NCI-H2029 (cell line): Measurements from ENCODE around the gene CSMD2.

Experiments
- DNase-seq: peaks from one replicate; lab custom pipeline; 2025; lab: John Stamatoyannopoulos, UW

CSMD2 gene

GRCh38 chr1:33960188-33960895, 204.7 kb downstream of the CSMD2 start:
- DNase-seq: no peak

GRCh38 chr1:33957854-33958253, 207.2 kb downstream of the CSMD2 start:
- no peak for DNase-seq

GRCh38 chr1:33955096-33955495, 209.9 kb downstream of the CSMD2 start:
- no peak for DNase-seq

- DNase-seq: no peak
Observed at GRCh38 chr1:33949570-33949969, 215.5 kb downstream of the CSMD2 start.

GRCh38 chr1:33948291-33948690, 216.7 kb downstream of the CSMD2 start:
- no peak for DNase-seq

- DNase-seq: no peak
Observed at GRCh38 chr1:33946836-33947235, 218.2 kb downstream of the CSMD2 start.

GRCh38 chr1:33944846-33945245, 220.2 kb downstream of the CSMD2 start:
- DNase-seq: no peak

- no peak for DNase-seq
Observed at GRCh38 chr1:33943978-33944377, 221.1 kb downstream of the CSMD2 start.

- DNase-seq: no peak
Observed at GRCh38 chr1:33932871-33933270, 232.2 kb downstream of the CSMD2 start.

- DNase-seq: peak; percentile 33
Observed at GRCh38 chr1:33931111-33931475, 233.9 kb downstream of the CSMD2 start.

- DNase-seq: peak; percentile 74
Observed at GRCh38 chr1:33930346-33931110, 234.5 kb downstream of the CSMD2 start.

GRCh38 chr1:33928251-33928650, 236.8 kb downstream of the CSMD2 start:
- DNase-seq: no peak

- no peak for DNase-seq
Observed at GRCh38 chr1:33927721-33928120, 237.3 kb downstream of the CSMD2 start.

GRCh38 chr1:33925586-33925985, 239.4 kb downstream of the CSMD2 start:
- no peak for DNase-seq

GRCh38 chr1:33921281-33921680, 243.7 kb downstream of the CSMD2 start:
- DNase-seq: no peak

GRCh38 chr1:33918368-33918767, 246.7 kb downstream of the CSMD2 start:
- no peak for DNase-seq

- no peak for DNase-seq
Observed at GRCh38 chr1:33916786-33917185, 248.2 kb downstream of the CSMD2 start.

- DNase-seq: no peak
Observed at GRCh38 chr1:33914531-33914930, 250.5 kb downstream of the CSMD2 start.

- DNase-seq: no peak
Observed at GRCh38 chr1:33908324-33908956, 256.6 kb downstream of the CSMD2 start.

- DNase-seq: no peak
Observed at GRCh38 chr1:33906156-33906555, 258.9 kb downstream of the CSMD2 start.

- no peak for DNase-seq
Observed at GRCh38 chr1:33905241-33905640, 259.8 kb downstream of the CSMD2 start.

- no peak for DNase-seq
Observed at GRCh38 chr1:33903210-33903589, 261.8 kb downstream of the CSMD2 start.
